Measurements from ENCODE around the gene CHCHD3. TPM values are rescaled to one million over a fixed set of nuclear protein-coding genes. Genes with fewer than 3 reads are reported as not detected.

CHCHD3 gene
- total RNA-seq, 2 donors from 2014 or later: 88.3 to 154 TPM

DNA sequence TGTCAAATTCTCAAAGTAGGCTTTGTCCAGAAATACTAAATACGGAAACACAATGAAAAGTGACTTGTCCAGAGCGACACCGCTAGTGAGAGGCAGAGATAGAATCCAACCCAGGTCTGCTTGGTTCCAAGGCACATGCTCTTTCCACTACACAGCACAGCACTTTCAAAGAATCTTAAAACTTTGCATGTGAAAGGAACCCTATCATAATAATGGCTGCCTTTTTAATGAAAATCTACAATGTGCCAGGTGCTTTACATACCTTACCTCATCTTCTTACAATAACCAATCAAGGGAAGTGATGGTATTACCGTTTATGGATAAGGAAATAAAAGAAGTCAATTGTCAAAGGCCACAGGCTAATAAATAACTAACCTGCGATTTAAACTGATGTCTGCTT is 2.6 kb downstream of the CHCHD3 start:
- Histone ChIP-seq H3K4me1 (peaks cover 0 to 32% of the 10 kb centered on the region in 2 donors), H3K9me3 (no peaks in the 10 kb centered on the region), H3K27ac (no peak overlapping the region), H3K4me3 (no peak overlapping the region), H3K36me3 (no peaks in the 10 kb centered on the region), H3K27me3 (no peaks in the 10 kb centered on the region)
- no peak for DNase-seq (ENCODE audit: low spot score)
- TF ChIP-seq, protein P1, sequence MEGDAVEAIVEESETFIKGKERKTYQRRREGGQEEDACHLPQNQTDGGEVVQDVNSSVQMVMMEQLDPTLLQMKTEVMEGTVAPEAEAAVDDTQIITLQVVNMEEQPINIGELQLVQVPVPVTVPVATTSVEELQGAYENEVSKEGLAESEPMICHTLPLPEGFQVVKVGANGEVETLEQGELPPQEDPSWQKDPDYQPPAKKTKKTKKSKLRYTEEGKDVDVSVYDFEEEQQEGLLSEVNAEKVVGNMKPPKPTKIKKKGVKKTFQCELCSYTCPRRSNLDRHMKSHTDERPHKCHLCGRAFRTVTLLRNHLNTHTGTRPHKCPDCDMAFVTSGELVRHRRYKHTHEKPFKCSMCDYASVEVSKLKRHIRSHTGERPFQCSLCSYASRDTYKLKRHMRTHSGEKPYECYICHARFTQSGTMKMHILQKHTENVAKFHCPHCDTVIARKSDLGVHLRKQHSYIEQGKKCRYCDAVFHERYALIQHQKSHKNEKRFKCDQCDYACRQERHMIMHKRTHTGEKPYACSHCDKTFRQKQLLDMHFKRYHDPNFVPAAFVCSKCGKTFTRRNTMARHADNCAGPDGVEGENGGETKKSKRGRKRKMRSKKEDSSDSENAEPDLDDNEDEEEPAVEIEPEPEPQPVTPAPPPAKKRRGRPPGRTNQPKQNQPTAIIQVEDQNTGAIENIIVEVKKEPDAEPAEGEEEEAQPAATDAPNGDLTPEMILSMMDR (IDR thresholded peaks at IDR 0.05): no peak

DNA sequence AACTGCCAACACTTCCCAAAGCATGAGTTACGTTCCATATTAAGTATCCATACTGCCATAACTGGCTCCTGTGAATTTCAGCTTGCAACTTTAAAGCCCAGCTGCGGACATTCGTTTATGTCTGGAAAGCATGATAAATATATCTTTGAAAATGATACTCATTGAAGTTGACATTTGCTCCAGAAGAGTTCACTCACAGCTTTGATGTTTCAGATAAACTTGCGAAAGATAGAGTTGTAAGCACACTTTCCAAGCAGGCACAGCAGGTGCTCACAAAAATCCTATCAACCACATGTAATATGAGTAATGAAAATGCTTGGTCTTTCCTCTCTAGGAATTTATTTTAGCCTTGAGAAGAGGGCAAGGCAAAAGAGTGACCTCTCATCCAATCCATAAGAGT is 4.5 kb downstream of the CHCHD3 start:
- Histone ChIP-seq H3K27me3 (no peaks in the 10 kb centered on the region), H3K4me1 (peaks cover 0 to 32% of the 10 kb centered on the region in 2 donors), H3K27ac (no peak overlapping the region), H3K9me3 (no peaks in the 10 kb centered on the region), H3K4me3 (no peak overlapping the region), H3K36me3 (no peaks in the 10 kb centered on the region)
- DNase-seq (ENCODE audit: low spot score): no peak
- TF ChIP-seq, protein P1 (IDR thresholded peaks at IDR 0.05): no peak

DNA sequence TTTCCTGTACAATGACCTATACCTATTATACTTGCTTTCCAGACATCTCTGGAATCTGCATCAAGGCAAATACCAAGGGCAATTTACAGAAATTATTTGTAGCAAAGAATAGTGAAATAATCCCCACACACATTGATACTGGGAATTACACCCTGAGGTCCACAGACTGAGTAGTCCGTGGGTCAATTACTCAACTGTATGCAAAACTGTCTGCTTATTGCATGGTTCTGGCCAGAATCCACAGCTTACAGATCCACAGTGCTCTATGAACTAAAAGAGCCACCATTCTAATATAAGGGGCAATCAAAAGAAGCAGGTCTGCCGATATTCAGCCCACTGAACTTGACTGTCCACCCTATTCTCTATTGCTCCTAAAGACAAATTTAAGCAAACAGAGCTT is 5.7 kb downstream of the CHCHD3 start:
- Histone ChIP-seq H3K4me3 (no peak overlapping the region), H3K27ac (no peak overlapping the region), H3K27me3 (no peaks in the 10 kb centered on the region), H3K36me3 (no peaks in the 10 kb centered on the region), H3K9me3 (no peaks in the 10 kb centered on the region), H3K4me1 (peaks cover 0 to 29% of the 10 kb centered on the region in 2 donors)
- TF ChIP-seq, protein P1 (IDR thresholded peaks at IDR 0.05): no peak
- no peak for DNase-seq (ENCODE audit: low spot score)

DNA sequence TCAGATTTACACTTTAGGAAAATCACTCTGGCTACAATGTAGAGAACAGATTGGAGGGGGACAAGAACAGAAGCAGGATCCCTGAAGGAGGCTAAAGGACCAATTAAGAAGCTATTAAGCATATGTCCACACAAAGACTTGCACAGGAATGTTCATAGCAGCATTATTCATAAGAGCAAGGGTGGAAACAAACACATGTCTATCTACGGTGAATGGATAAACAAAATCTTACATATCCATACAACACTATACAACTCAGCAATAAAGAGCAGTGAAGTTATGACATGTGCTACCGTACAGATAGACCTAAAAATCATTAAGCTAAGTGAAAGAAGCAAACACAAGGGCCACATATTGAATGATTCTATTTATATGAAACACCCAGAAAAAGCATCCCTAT is 10.4 kb downstream of the CHCHD3 start:
- Histone ChIP-seq H3K4me3 (no peak overlapping the region), H3K27ac (no peak overlapping the region), H3K36me3 (peaks cover 14% of the 10 kb centered on the region), H3K4me1 (peaks cover 0 to 2% of the 10 kb centered on the region in 2 donors), H3K27me3 (no peaks in the 10 kb centered on the region), H3K9me3 (no peaks in the 10 kb centered on the region)
- no peak for DNase-seq (ENCODE audit: low spot score)
- TF ChIP-seq, protein P1 (IDR thresholded peaks at IDR 0.05): no peak

DNA sequence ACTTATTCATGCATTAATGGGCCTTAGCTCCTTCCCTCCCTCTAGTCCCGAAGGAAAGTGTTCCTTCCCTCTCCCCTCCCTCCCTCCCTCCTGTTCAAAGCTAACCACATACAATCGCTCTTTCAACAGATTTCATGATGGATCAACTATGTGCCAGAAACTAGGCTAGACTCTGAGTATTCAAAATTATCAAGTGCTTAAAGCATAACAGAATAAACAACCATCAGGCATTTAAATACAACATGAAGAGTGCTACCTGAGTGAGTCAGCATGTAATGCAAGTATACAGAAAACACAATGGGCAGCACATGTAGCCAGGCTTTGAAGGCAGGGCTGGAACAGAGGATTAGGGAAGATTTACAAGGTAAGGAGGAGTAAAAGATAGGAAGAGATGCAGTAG is 11.3 kb downstream of the CHCHD3 start:
- TF ChIP-seq, protein P1 (IDR thresholded peaks at IDR 0.05): no peak
- Histone ChIP-seq H3K4me1 (no peaks in the 10 kb centered on the region), H3K9me3 (no peaks in the 10 kb centered on the region), H3K27me3 (no peaks in the 10 kb centered on the region), H3K27ac (no peak overlapping the region), H3K36me3 (peaks cover 14% of the 10 kb centered on the region), H3K4me3 (no peak overlapping the region)
- no peak for DNase-seq (ENCODE audit: low spot score)

DNA sequence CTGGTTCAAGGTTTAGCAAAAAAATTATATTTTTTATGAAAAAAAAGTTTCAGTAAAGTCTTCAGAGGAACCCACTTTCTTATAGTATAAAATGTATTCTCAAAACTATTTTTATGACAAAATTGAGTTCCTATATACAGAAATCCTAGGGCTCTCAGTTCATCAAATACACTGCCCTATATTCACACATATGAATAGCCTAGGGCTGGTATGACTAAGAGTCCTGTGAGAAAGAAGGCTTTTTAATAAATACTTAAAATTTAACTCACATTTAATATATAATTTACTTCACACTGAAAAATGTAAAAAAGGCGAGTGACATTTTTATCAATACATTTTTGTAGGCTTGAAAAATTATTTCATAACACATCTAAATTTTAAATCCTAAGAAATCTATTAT is 16.6 kb downstream of the CHCHD3 start:
- Histone ChIP-seq H3K4me1 (peaks cover 0 to 25% of the 10 kb centered on the region in 2 donors), H3K27me3 (no peaks in the 10 kb centered on the region), H3K27ac (no peak overlapping the region), H3K36me3 (peaks cover 14% of the 10 kb centered on the region), H3K4me3 (no peak overlapping the region), H3K9me3 (no peaks in the 10 kb centered on the region)
- TF ChIP-seq, protein P1 (IDR thresholded peaks at IDR 0.05): no peak
- no peak for DNase-seq (ENCODE audit: low spot score)
